Left lobe of liver (tissue), 2 donors: ENCODE measurements around the gene CAMTA1. TPM values are rescaled to one million over a fixed set of nuclear protein-coding genes. Genes with fewer than 3 reads are reported as not detected.
"Not testable (repeated sequence)": the region's sequence is repeated elsewhere in the genome, so short reads cannot be mapped to it uniquely, and the experiment has no call there.

Experiments used
- ATAC-seq: fragments of 200-7000 bp; cut with Tn5 transposase; one replicate; pipeline ENCODE4 v1.9.1; 2020; ENCODE audit warnings: mild to moderate bottlenecking, moderate library complexity
- DNase-seq: peaks from one replicate; pipeline ENCODE4 v3.0.0-alpha.2; 2020; ENCODE audit warnings: low spot score
- total RNA-seq: library from RNA; stranded (reverse); gene quantifications from one replicate; pipeline ENCODE4 v1.2.1, GENCODE V29; 2021
- donor health status: DM: no; HTN: no; CAD: no; lungs with moderate emphysema.
- donor health status: DM: no; HTN: yes; CAD: no.

CAMTA1 gene
- total RNA-seq, 1 donor from 2014 or later: 33.6 TPM

GRCh38 chr1:6845786-6846185, 60.5 kb downstream of the CAMTA1 start:
- not testable (repeated sequence) for ATAC-seq, DNase-seq

GRCh38 chr1:6848816-6849215, 63.6 kb downstream of the CAMTA1 start:
- ATAC-seq (no peak), DNase-seq (no peak)

DNA sequence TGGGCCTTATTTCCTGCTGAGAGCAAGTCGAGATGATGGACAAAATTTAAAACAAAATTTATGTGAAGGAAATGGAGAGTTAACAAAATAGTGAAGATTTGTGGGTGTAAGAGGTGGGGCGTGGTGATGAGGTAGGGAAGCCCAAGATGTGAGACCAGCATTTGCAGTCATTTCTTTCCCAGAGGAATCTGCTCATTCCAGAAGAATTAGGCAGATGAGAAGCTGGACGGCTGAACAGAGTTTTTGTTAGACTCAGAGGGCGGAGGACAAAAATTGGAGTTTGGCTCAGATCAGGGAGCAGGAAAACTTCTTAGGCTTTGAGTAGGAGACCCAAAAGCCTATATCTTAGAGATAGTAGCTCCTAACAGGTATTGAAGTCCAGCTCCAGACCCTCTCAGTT, 65.3 kb downstream of the CAMTA1 start:
- ATAC-seq (no peak), DNase-seq (no peak)

- ATAC-seq: no peak
- DNase-seq: no peak
Measured at GRCh38 chr1:6852136-6852890, 67.1 kb downstream of the CAMTA1 start.

- DNase-seq (no peak), ATAC-seq (no peak)
Measured at GRCh38 chr1:6854166-6854565, 68.9 kb downstream of the CAMTA1 start.

DNA sequence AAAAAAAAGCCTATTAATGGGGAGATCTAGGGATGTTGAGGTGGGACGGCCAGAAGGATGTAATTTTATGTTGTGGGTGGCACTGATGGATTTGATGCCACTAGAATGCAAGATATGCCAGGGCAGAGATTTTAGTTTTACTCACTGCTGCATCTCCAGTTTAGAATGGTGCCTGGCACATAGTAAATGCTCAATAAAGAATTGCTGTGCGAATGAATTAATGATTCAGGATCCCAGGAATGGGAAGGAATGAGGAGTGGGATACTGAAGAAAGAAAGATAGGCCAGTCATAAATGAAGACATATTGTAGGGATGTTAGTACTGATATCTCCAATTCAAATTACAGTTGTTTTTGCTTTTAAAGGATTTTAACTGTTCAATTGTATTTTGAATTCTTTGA, 72.6 kb downstream of the CAMTA1 start:
- ATAC-seq (no peak), DNase-seq (no peak)

DNA sequence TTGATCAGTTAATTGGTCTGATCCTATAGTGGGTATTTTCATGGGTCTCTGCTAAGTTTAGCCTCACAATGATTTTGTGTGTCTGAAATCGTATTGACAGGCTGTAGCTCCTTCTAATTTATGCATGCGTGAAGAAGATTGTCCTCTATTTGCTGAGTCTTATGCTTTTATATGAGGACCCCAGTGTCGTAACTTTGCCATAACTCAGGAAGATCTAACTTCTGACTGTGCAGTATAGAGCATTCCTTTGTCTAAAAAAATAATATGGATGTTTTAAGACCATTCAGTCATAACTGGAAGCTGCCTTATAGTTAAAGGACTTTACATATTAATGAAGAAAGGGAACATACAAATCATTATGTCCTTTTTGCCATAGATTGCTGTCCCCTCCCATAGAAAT, 73.3 kb downstream of the CAMTA1 start:
- DNase-seq (no peak), ATAC-seq (no peak)

- no peak for ATAC-seq
Measured at GRCh38 chr1:6859415-6860343, 74.4 kb downstream of the CAMTA1 start.

DNA sequence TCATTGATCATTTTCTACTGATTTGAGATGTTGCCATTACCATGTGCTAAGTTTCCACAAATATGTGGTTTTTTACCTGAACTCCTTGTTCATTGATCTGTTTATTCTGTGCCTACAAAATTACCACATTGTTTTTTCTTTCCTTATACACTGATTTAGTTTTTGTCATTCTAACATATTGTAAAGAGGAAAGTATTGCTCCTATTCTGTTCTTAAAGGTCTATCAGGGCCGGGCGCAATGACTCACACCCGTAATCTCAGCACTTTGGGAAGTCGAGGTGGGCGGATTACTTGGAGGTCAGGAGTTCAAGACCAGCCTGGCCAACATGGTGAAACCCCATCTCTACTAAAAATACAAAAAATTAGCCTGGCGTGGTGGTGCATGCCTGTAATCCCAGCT, 75.1 kb downstream of the CAMTA1 start:
- no peak for DNase-seq
- no peak for ATAC-seq

More at GRCh38 chr1:6859415-6860343, 74.4 kb downstream of the CAMTA1 start:
- no peak for DNase-seq

DNA sequence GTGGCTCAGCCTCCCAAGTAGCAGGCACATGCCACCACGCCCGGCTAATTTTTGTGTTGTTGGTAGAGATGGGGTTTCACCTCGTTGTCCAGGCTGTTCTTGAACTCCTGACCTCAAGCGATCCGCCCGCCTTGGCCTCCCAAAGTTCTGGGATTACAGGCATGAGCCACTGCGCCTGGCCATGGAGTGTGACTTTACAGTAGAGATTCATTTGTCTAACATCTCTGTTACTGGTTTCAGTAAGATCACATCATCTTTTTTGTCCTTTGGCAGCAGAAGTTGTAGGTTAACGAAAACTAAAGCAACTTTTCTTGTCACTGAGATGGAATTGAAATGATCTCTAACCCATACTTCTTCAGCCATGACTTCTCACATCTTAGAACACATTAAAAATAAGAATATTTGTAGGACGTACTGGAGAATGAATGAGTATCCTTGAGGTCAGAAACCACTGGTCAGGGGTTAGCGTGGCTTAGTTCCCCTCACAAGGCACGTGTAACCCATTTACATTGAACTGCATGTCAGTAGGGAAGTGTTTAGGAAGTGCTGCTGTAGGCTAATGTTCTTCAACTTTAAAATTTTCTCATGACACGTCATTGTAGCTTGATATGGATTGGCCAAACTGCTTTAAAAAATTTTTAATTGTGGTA, 75.9 kb downstream of the CAMTA1 start:
- no peak for DNase-seq

DNA sequence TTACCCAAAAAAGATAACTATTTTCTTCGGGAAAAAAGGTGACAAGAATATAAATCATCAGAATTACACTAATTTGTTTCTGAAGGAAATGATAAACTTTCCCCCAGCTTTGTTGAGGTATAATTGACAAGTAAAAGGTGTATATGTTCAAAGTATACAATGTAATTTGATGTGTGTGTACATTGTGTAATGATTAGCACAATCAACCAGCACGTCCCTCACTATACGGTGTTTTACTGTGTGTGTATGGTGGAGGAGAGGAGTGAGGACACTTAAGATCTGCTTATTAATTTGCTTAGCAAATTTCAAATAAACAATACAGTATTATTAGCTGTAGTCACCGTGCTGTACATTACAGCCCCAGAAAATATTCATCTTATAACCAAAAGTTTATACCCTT, 77.7 kb downstream of the CAMTA1 start:
- ATAC-seq: no peak
- DNase-seq: no peak

More for the DNA sequence above, 75.9 kb downstream of the CAMTA1 start:
- no peak for ATAC-seq

DNA sequence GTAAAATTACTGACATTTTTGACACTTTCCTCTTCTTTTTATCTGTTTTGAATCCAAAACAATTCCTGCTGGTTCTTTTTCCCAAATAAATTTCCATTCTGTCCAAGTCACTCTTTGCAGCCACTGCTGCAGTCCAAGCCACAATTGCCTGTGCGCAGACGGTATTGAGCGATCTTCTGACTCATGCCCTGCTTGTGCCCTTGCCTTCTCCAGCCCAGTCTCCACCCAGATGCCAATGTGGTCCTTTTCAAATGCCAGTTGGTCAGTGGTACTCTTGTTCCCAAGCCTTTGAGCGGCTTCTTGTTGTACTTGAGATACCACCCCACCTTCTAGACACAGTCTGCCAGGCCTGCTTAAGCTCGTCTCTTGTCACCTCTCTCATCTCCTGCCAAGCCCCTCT, 78.9 kb downstream of the CAMTA1 start:
- ATAC-seq (no peak), DNase-seq (no peak)

- ATAC-seq (no peak), DNase-seq (no peak)
Measured at GRCh38 chr1:6866825-6867224, 81.6 kb downstream of the CAMTA1 start.

- DNase-seq (no peak), ATAC-seq (no peak)
Measured at GRCh38 chr1:6867321-6867720, 82.1 kb downstream of the CAMTA1 start.

DNA sequence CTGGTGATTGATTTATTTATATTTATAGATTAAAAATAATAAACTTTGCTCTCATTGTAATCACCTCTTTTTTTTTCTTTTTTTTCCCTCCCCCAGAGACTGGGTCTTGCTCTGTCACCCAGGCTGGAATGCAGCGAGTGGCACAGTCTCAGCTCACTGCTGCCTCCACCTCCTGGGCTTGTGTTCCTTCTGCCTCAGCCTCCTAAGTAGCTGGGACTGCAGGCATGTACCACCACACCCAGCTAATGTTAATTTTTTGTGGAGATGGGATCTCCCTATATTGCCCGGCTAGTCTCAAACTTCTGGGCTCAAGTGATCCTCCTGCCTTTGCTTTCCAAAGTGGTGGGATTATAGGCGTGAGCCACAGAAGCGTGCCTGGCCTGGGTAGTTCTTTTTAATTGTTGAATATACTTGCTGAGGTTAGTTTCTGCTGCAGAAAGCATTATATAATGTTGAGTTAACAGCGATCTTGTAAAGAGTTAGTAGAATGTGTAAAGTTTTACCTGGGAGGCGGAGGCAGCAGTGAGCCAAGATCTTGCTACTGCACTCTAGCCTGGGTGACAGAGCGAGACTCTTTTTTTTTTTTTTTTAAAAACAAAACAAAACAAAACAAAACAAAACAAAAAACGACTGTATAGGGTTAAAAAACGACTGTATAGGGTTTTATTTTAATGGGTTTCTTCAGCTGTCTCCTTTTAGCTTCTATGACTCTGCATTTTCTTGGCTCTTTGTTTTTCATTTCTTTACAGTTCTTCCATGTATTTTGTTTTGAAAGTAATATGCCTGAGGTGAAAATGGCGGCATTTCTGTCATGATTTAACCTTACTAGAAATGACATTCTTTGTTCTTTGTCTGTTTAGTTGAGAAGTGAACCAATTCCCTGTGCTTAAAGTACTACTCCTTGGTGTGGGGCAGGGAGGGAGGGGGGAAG, 82.7 kb downstream of the CAMTA1 start:
- ATAC-seq (peak; percentile 59), DNase-seq (no peak)

GRCh38 chr1:6868660-6869380, 83.6 kb downstream of the CAMTA1 start:
- peak; percentile 56 for ATAC-seq
- DNase-seq: no peak

GRCh38 chr1:6869545-6869944, 84.3 kb downstream of the CAMTA1 start:
- ATAC-seq (no peak), DNase-seq (no peak)

- DNase-seq (no peak), ATAC-seq (no peak)
Measured at GRCh38 chr1:6870086-6870485, 84.8 kb downstream of the CAMTA1 start.

GRCh38 chr1:6870571-6870970, 85.3 kb downstream of the CAMTA1 start:
- DNase-seq: no peak
- no peak for ATAC-seq
